T-helper 2 cell (primary cell): ENCODE data around the gene FTO.
A peak's percentile ranks its signal among the peaks of the same experiment; 100 is the strongest.

Source experiments
- DNase-seq, 5 experiments: peaks; one replicate each; pipeline versions ENCODE4 v3.0.0 to v3.0.0-alpha.2; 2012 to 2022

The FTO gene

DNA sequence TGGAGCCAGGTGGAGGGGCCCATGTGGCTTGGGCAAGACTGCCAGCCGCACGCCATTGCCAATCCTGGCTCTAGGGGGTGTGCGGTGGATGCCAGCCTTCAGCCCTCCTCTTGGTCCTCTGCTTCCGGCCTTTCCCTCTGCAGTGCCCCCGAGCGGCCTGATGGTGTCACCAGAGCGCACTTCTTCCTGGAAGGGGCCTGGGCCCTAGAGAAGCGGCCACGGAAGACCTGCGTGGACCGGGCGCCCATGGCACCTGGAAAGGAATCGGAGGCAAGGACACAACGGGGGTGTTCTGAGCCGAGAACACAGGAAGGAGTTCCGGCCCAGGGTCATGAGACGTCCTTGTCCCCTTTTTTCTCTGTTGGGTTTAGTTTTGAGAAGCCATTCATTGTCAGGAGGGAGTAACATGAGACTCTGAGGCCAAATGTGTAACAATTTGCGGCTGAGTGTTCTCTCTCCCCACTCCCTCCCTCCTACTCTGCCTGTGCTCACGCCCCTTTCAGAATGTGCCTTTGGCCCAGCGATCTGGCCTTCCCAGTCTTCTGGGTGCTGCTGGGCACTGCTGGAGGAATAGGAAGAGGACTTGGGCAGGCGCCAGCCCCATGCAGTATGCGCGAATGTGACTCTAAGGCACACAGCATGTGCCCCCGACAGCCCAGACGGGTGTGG, 489.8 kb downstream of the FTO start:
- peak in 1 of 5 experiments; percentile 59 for DNase-seq

DNA sequence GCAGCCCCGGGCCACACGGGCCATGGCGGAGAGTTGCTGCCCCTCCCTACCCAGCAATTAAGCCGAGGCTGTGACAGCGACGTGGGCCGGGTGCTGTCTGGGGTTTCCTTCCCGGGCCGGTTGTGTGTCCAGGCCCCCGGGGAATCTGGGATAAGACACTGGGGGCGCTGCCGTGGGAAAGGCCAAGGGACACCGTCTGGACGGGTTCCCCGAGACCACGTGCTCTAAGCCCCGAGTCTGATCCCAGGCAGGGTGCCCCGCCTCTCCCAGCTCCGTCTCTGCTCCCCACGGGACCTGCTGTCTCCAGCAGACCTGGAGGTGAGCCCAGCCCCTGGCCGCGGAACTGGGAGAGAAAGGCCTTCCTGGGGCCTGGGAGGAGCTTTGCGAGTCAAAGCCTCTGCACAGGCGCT, 490.4 kb downstream of the FTO start:
- DNase-seq, result no peak

- no peak for DNase-seq
Observed at GRCh38 chr16:54197758-54198157, 493.8 kb downstream of the FTO start.

DNA sequence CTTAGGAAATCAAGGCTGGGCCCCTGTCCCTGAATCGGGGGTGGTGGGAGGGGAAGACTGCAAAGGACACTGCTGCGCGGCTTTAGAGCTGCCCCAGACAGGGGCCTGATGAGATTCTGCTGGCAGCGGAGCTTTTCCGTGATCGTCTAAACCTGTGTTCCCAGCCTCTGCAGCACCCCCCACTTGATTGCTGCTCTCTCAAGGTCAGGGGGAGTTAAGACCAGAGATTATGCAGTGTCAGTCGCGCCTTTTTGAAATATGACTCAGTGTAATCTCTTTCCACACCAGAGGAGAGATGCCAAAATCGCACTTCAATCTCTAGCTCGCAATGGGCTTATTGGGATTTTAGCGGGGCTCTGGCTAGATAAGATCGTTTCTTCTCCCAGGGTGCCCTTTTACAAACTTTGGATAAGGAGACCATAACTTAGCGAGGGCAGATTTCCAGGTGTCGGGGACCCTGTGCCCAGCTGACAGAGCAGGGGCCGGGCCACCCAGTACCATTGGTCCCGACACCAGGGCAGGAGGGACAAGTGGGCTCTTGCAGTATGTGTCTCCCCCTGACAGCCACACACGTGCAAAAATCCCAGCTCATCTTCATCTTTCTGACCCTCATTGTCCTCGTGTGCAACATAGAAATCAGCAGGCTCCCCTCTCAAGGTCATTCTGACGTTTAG, 495.7 kb downstream of the FTO start:
- no peak for DNase-seq

DNA sequence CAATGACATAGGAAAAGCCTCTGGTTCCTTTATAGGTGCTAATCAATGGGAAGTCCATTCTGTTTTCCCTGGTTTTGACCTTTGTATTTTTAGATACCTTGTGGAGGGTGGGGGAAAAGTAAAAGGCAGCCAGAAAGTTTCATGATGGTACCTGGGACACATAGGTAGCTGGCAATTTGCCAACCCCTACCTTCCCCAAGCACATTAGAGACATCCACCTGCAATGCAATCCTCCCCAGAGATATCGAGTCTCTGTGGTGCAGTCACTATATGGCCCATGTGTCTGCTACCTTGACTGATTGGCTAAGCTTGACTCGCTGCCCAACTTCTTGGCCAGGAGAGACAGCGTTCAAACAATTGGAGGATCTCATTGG, 496.2 kb downstream of the FTO start:
- no peak for DNase-seq

GRCh38 chr16:54200720-54201119, 496.8 kb downstream of the FTO start:
- no peak for DNase-seq

GRCh38 chr16:54201200-54201599, 497.2 kb downstream of the FTO start:
- no peak for DNase-seq
